ENCODE data around the gene CCDC28A.

The CCDC28A gene

GRCh38 chr6:138815221-138815620 is 41.7 kb downstream of the CCDC28A start:
- DNase-seq (ENCODE audit: low read depth): no peak
- no peak for TF ChIP-seq CTCF (IDR thresholded peaks at IDR 0.05; ENCODE audit: insufficient read depth, low read depth, low read length, missing control alignments)
- H3K4me3 ChIP-seq (ENCODE audit: low read depth, low read length): no peak overlapping the region

DNA sequence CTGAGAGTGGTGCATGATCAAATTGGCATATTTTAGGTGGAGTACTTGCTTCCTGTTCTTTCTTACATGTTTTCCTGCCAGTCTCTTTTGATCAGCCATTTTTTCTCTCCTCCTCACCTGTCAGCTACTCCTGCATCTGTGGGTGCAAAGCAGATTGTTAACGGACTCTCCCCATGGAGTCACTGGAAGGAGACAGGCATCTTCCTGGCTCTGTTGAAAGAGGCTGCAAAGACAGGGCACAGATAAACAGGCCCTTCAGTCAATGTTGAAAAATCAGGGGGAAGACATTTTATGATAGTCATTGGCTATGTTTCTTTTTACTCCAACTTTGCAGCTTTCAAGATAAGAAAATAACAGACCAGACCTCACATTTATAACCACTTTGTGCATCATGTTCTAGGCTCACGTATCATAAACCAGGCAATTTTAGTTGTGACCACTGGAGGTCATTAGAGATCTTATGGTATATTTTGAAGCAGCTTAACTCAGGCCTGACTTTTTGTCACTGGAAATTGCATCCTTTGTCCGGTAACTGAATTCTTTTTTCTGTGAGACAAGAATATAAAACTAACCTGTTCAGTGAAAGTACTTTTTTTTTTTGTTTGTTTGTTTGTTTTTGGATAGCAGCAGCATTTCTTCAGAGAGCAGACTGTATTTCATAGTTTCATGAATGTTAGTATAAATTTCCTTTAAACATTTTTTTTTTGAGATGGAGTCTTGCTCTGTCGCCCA is 42.4 kb downstream of the CCDC28A start:
- peak; percentile 72 for DNase-seq (ENCODE audit: low read depth)
- TF ChIP-seq CTCF (IDR thresholded peaks at IDR 0.05; ENCODE audit: insufficient read depth, low read depth, low read length, missing control alignments): peak; percentile 53
- H3K4me3 ChIP-seq (ENCODE audit: low read depth, low read length): no peak overlapping the region

GRCh38 chr6:138817799-138818198 is 44.2 kb downstream of the CCDC28A start:
- TF ChIP-seq CTCF (IDR thresholded peaks at IDR 0.05; ENCODE audit: insufficient read depth, low read depth, low read length, missing control alignments): no peak
- DNase-seq (ENCODE audit: low read depth): peak; percentile 41
- H3K4me3 ChIP-seq (ENCODE audit: low read depth, low read length): no peak overlapping the region

- H3K4me3 ChIP-seq (ENCODE audit: low read depth, low read length): peak overlapping the region; percentile 37
- DNase-seq (ENCODE audit: low read depth): peak; percentile 75
- TF ChIP-seq CTCF (IDR thresholded peaks at IDR 0.05; ENCODE audit: insufficient read depth, low read depth, low read length, missing control alignments): no peak
Measured at GRCh38 chr6:138818496-138819194, 45.1 kb downstream of the CCDC28A start.

- H3K4me3 ChIP-seq (ENCODE audit: low read depth, low read length): no peak overlapping the region
- TF ChIP-seq CTCF (IDR thresholded peaks at IDR 0.05; ENCODE audit: insufficient read depth, low read depth, low read length, missing control alignments): no peak
- no peak for DNase-seq (ENCODE audit: low read depth)
Measured at GRCh38 chr6:138821519-138821918, 48.0 kb downstream of the CCDC28A start.

GRCh38 chr6:138824482-138825144 is 51.0 kb downstream of the CCDC28A start:
- H3K4me3 ChIP-seq (ENCODE audit: low read depth, low read length): no peak overlapping the region
- no peak for TF ChIP-seq CTCF (IDR thresholded peaks at IDR 0.05; ENCODE audit: insufficient read depth, low read depth, low read length, missing control alignments)
- DNase-seq (ENCODE audit: low read depth): no peak

All from GM12865 (cell line).